BLaER1 treated with 17β-estradiol and CSF1 and Interleukin-3, amounts not matched to agents 10 nM and 100 nM (cell line): ENCODE results near the gene KBTBD12.

Experiments
- H3K27ac ChIP-seq, 11 experiments: shearing (Covaris generic); formaldehyde crosslinking; 2 replicates each; pipeline ENCODE4 v1.8.1; 2022
- H3K27me3 ChIP-seq, 11 experiments: shearing (Covaris generic); formaldehyde crosslinking; 2 replicates each; pipeline ENCODE4 v1.8.1; 2022
- H3K36me3 ChIP-seq, 11 experiments: shearing (Covaris generic); formaldehyde crosslinking; 2 replicates each; pipeline ENCODE4 v1.8.1; 2022
- H3K4me1 ChIP-seq, 10 experiments: shearing (Covaris generic); formaldehyde crosslinking; 2 replicates each; pipeline ENCODE4 v1.8.1; 2022
- H3K4me2 ChIP-seq, 11 experiments: shearing (Covaris generic); formaldehyde crosslinking; 2 replicates each; pipeline ENCODE4 v1.8.1; 2022
- H3K4me3 ChIP-seq, 10 experiments: shearing (Covaris generic); formaldehyde crosslinking; 2 replicates each; pipeline ENCODE4 v1.8.1; 2022
- H3K9ac ChIP-seq, 11 experiments: shearing (Covaris generic); formaldehyde crosslinking; 2 replicates each; pipeline ENCODE4 v1.8.1; 2022
- H3K9me3 ChIP-seq, 11 experiments: shearing (Covaris generic); formaldehyde crosslinking; replicated peaks in 1 of 11; 2 replicates each; pipeline ENCODE4 v1.8.1; 2022
- H4K20me1 ChIP-seq, 11 experiments: shearing (Covaris generic); formaldehyde crosslinking; 2 replicates each; pipeline ENCODE4 v1.8.1; 2022
- Cebpa-rat ChIP-seq, 11 experiments: shearing (Covaris generic); IDR thresholded peaks; 2 replicates each; pipeline ENCODE4 v1.8.1; 2022

KBTBD12 gene

GRCh38 chr3:127970966-127971592, 56.0 kb downstream of the KBTBD12 start:
- no peaks in the 10 kb centered on the region for H3K27me3 ChIP-seq
- H3K4me1 ChIP-seq = no peaks in the 10 kb centered on the region
- peaks cover 0 to 7% (median 0%) of the 10 kb centered on the region in 11 experiments; a peak in 1 of 22 replicates for H3K9me3 ChIP-seq
- H3K36me3 ChIP-seq = no peaks in the 10 kb centered on the region
- no peak overlapping the region for H3K27ac ChIP-seq
- no peak overlapping the region for H3K4me2 ChIP-seq
- TF ChIP-seq Cebpa-rat (IDR thresholded peaks at IDR 0.05) = no peak
- H4K20me1 ChIP-seq = no peaks in the 10 kb centered on the region
- H3K4me3 ChIP-seq = no peak overlapping the region
- no peak overlapping the region for H3K9ac ChIP-seq

GRCh38 chr3:127974226-127974625, 59.2 kb downstream of the KBTBD12 start:
- H3K9ac ChIP-seq = no peak overlapping the region
- H3K36me3 ChIP-seq = no peaks in the 10 kb centered on the region
- H3K4me2 ChIP-seq = no peak overlapping the region
- H3K9me3 ChIP-seq = peaks cover 0 to 9% (median 5%) of the 10 kb centered on the region in 11 experiments; a peak in 7 of 22 replicates
- no peaks in the 10 kb centered on the region for H4K20me1 ChIP-seq
- no peak overlapping the region for H3K4me3 ChIP-seq
- no peak overlapping the region for H3K27ac ChIP-seq
- no peak for TF ChIP-seq Cebpa-rat (IDR thresholded peaks at IDR 0.05)
- no peaks in the 10 kb centered on the region for H3K4me1 ChIP-seq
- H3K27me3 ChIP-seq = no peaks in the 10 kb centered on the region

GRCh38 chr3:127975153-127976029, 60.4 kb downstream of the KBTBD12 start:
- H3K27me3 ChIP-seq = no peaks in the 10 kb centered on the region
- no peak overlapping the region for H3K27ac ChIP-seq
- no peak overlapping the region for H3K4me3 ChIP-seq
- H3K9ac ChIP-seq = no peak overlapping the region
- no peaks in the 10 kb centered on the region for H3K36me3 ChIP-seq
- H4K20me1 ChIP-seq = no peaks in the 10 kb centered on the region
- no peak overlapping the region for H3K4me2 ChIP-seq
- H3K4me1 ChIP-seq = no peaks in the 10 kb centered on the region
- H3K9me3 ChIP-seq = peaks cover 0 to 9% (median 5%) of the 10 kb centered on the region in 11 experiments; a peak in 7 of 22 replicates
- no peak for TF ChIP-seq Cebpa-rat (IDR thresholded peaks at IDR 0.05)

GRCh38 chr3:127978636-127979035, 63.6 kb downstream of the KBTBD12 start:
- no peaks in the 10 kb centered on the region for H3K4me1 ChIP-seq

GRCh38 chr3:127979473-127979872, 64.4 kb downstream of the KBTBD12 start:
- H3K4me2 ChIP-seq = no peak overlapping the region
- no peak for TF ChIP-seq Cebpa-rat (IDR thresholded peaks at IDR 0.05)

More at GRCh38 chr3:127978636-127979035, 63.6 kb downstream of the KBTBD12 start:
- H3K27me3 ChIP-seq = no peaks in the 10 kb centered on the region
- H3K36me3 ChIP-seq = no peaks in the 10 kb centered on the region
- H3K9ac ChIP-seq = no peak overlapping the region
- no peak overlapping the region for H3K27ac ChIP-seq
- H3K4me2 ChIP-seq = no peak overlapping the region
- peaks cover 0 to 9% (median 5%) of the 10 kb centered on the region in 11 experiments; a peak in 7 of 22 replicates for H3K9me3 ChIP-seq
- no peak for TF ChIP-seq Cebpa-rat (IDR thresholded peaks at IDR 0.05)
- H4K20me1 ChIP-seq = no peaks in the 10 kb centered on the region
- no peak overlapping the region for H3K4me3 ChIP-seq

GRCh38 chr3:127981097-127981496, 66.1 kb downstream of the KBTBD12 start:
- Histone ChIP-seq H3K27ac (no peak overlapping the region), H3K9me3 (peaks cover 0 to 9% (median 5%) of the 10 kb centered on the region in 11 experiments; a peak in 7 of 22 replicates), H3K4me2 (no peak overlapping the region), H3K4me3 (no peak overlapping the region), H4K20me1 (no peaks in the 10 kb centered on the region), H3K36me3 (no peaks in the 10 kb centered on the region), H3K27me3 (no peaks in the 10 kb centered on the region), H3K9ac (no peak overlapping the region), H3K4me1 (no peaks in the 10 kb centered on the region; a peak in 1 of 20 replicates)
- no peak for TF ChIP-seq Cebpa-rat (IDR thresholded peaks at IDR 0.05)

More at GRCh38 chr3:127979473-127979872, 64.4 kb downstream of the KBTBD12 start:
- Histone ChIP-seq H3K36me3 (no peaks in the 10 kb centered on the region), H3K27me3 (no peaks in the 10 kb centered on the region), H3K9me3 (peaks cover 0 to 9% (median 5%) of the 10 kb centered on the region in 11 experiments; a peak in 7 of 22 replicates), H4K20me1 (no peaks in the 10 kb centered on the region), H3K9ac (no peak overlapping the region), H3K4me3 (no peak overlapping the region), H3K27ac (no peak overlapping the region), H3K4me1 (no peaks in the 10 kb centered on the region)

GRCh38 chr3:127982155-127982554, 67.1 kb downstream of the KBTBD12 start:
- Histone ChIP-seq H3K9me3 (peaks cover 0 to 9% (median 5%) of the 10 kb centered on the region in 11 experiments; a peak in 7 of 22 replicates), H3K27me3 (no peaks in the 10 kb centered on the region), H3K9ac (no peak overlapping the region), H3K36me3 (no peaks in the 10 kb centered on the region), H3K4me1 (no peaks in the 10 kb centered on the region; a peak in 1 of 20 replicates), H3K27ac (no peak overlapping the region), H3K4me3 (no peak overlapping the region), H4K20me1 (no peaks in the 10 kb centered on the region), H3K4me2 (no peak overlapping the region)
- no peak for TF ChIP-seq Cebpa-rat (IDR thresholded peaks at IDR 0.05)

GRCh38 chr3:127984241-127984975, 69.4 kb downstream of the KBTBD12 start:
- no peak overlapping the region for H3K4me2 ChIP-seq
- TF ChIP-seq Cebpa-rat (IDR thresholded peaks at IDR 0.05) = no peak
- H3K36me3 ChIP-seq = no peaks in the 10 kb centered on the region

GRCh38 chr3:127985216-127985615, 70.2 kb downstream of the KBTBD12 start:
- Histone ChIP-seq H3K27ac (no peak overlapping the region), H3K9me3 (no peaks in the 10 kb centered on the region), H3K27me3 (no peaks in the 10 kb centered on the region), H3K4me1 (no peaks in the 10 kb centered on the region; a peak in 1 of 20 replicates), H3K4me2 (no peak overlapping the region), H3K9ac (no peak overlapping the region), H4K20me1 (no peaks in the 10 kb centered on the region), H3K36me3 (no peaks in the 10 kb centered on the region), H3K4me3 (no peak overlapping the region)
- no peak for TF ChIP-seq Cebpa-rat (IDR thresholded peaks at IDR 0.05)

More at GRCh38 chr3:127984241-127984975, 69.4 kb downstream of the KBTBD12 start:
- H3K27me3 ChIP-seq = no peaks in the 10 kb centered on the region
- H3K9me3 ChIP-seq = no peaks in the 10 kb centered on the region
- no peaks in the 10 kb centered on the region; a peak in 1 of 20 replicates for H3K4me1 ChIP-seq
- H3K27ac ChIP-seq = no peak overlapping the region
- H4K20me1 ChIP-seq = no peaks in the 10 kb centered on the region
- no peak overlapping the region for H3K4me3 ChIP-seq
- no peak overlapping the region for H3K9ac ChIP-seq
